WERI-Rb-1 (cell line): ENCODE data around the gene PLA2G4F.
A peak's percentile ranks its signal among the peaks of the same experiment; 100 is the strongest.

Experiments
- DNase-seq: peaks from one replicate; pipeline ENCODE4 v3.0.0-alpha.2; 2020
- H3K27ac ChIP-seq: fragments of 250-450 bp; sonication (Bioruptor Pico); 2 replicates; pipeline ENCODE4 v1.5.1; 2020; ENCODE audit warnings: mild to moderate bottlenecking, moderate library complexity
- H3K27me3 ChIP-seq: fragments of 250-450 bp; sonication (Bioruptor Pico); 2 replicates; pipeline ENCODE4 v1.5.1; 2021; ENCODE audit warnings: mild to moderate bottlenecking, low read depth, moderate library complexity; ENCODE audit not compliant: insufficient read depth, severe bottlenecking
- H3K36me3 ChIP-seq: fragments of 250-450 bp; sonication (Bioruptor Pico); 2 replicates; pipeline ENCODE4 v1.5.1; 2020; ENCODE audit warnings: mild to moderate bottlenecking, moderate library complexity
- H3K4me3 ChIP-seq: 2 replicates; pipeline ENCODE4 v1.5.1; 2011; ENCODE audit warnings: low read depth, mild to moderate bottlenecking, control low read depth, low read length
- H3K9me3 ChIP-seq: fragments of 250-450 bp; sonication (Bioruptor Pico); 2 replicates; pipeline ENCODE4 v1.5.1; 2021; ENCODE audit warnings: mild to moderate bottlenecking, moderate library complexity; ENCODE audit not compliant: severe bottlenecking
- CTCF ChIP-seq: IDR thresholded peaks from 2 replicates; pipeline ENCODE4 v1.5.1; 2011; ENCODE audit warnings: low read depth, mild to moderate bottlenecking, control low read depth, inconsistent platforms, low read length

Gene PLA2G4F

GRCh38 chr15:42141246-42141645 is 15.2 kb downstream of the PLA2G4F start:
- no peaks in the 10 kb centered on the region for H3K9me3 ChIP-seq
- TF ChIP-seq CTCF: no peak
- H3K4me3 ChIP-seq: no peak overlapping the region
- no peaks in the 10 kb centered on the region for H3K27me3 ChIP-seq
- no peak for DNase-seq
- no peak overlapping the region for H3K27ac ChIP-seq
- H3K36me3 ChIP-seq: no peaks in the 10 kb centered on the region

- H3K4me3 ChIP-seq: no peak overlapping the region
- no peak overlapping the region for H3K27ac ChIP-seq
- H3K27me3 ChIP-seq: no peaks in the 10 kb centered on the region
- H3K36me3 ChIP-seq: no peaks in the 10 kb centered on the region
- no peak for TF ChIP-seq CTCF
- H3K9me3 ChIP-seq: no peaks in the 10 kb centered on the region
- peak; percentile 37 for DNase-seq
Observed at GRCh38 chr15:42140383-42141070, 15.9 kb downstream of the PLA2G4F start.

GRCh38 chr15:42139596-42139995 is 16.8 kb downstream of the PLA2G4F start:
- Histone ChIP-seq H3K4me3 (no peak overlapping the region), H3K27me3 (no peaks in the 10 kb centered on the region), H3K9me3 (no peaks in the 10 kb centered on the region), H3K27ac (no peak overlapping the region), H3K36me3 (no peaks in the 10 kb centered on the region)
- no peak for TF ChIP-seq CTCF
- no peak for DNase-seq

- Histone ChIP-seq H3K4me3 (no peak overlapping the region), H3K9me3 (no peaks in the 10 kb centered on the region), H3K27me3 (no peaks in the 10 kb centered on the region), H3K27ac (no peak overlapping the region), H3K36me3 (no peaks in the 10 kb centered on the region)
- no peak for DNase-seq
- TF ChIP-seq CTCF: no peak
Observed at GRCh38 chr15:42138968-42139386, 17.5 kb downstream of the PLA2G4F start.

- Histone ChIP-seq H3K36me3 (no peaks in the 10 kb centered on the region), H3K4me3 (no peak overlapping the region), H3K9me3 (no peaks in the 10 kb centered on the region), H3K27me3 (no peaks in the 10 kb centered on the region), H3K27ac (no peak overlapping the region)
- DNase-seq: no peak
- no peak for TF ChIP-seq CTCF
Observed at GRCh38 chr15:42138411-42138810, 18.0 kb downstream of the PLA2G4F start.
